ENCODE data around the gene MRPS12.

DNA sequence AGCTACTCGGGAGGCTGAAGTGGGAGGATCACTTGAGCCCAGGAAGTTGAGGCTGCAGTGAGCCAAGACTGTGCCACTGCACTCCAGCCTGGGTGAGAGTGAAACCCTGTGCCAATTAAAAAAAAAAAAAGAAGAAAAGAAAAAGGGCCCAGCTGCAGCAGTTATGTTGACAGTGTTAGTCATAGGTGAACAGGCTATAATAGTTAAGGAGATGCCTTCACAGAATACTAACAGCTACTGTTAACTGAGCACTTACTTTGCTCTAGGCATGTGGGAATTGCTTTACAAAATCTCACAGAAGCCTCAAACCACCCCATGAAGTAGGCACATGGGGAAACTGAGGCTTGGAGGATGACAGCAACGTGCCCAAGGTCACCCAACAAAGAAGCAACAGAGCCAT, 40.9 kb downstream of the MRPS12 start:
- TF ChIP-seq, protein P1, sequence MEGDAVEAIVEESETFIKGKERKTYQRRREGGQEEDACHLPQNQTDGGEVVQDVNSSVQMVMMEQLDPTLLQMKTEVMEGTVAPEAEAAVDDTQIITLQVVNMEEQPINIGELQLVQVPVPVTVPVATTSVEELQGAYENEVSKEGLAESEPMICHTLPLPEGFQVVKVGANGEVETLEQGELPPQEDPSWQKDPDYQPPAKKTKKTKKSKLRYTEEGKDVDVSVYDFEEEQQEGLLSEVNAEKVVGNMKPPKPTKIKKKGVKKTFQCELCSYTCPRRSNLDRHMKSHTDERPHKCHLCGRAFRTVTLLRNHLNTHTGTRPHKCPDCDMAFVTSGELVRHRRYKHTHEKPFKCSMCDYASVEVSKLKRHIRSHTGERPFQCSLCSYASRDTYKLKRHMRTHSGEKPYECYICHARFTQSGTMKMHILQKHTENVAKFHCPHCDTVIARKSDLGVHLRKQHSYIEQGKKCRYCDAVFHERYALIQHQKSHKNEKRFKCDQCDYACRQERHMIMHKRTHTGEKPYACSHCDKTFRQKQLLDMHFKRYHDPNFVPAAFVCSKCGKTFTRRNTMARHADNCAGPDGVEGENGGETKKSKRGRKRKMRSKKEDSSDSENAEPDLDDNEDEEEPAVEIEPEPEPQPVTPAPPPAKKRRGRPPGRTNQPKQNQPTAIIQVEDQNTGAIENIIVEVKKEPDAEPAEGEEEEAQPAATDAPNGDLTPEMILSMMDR (IDR thresholded peaks at IDR 0.05), result no peak
- TF ChIP-seq POLR2A (IDR thresholded peaks at IDR 0.05), result no peak
